HG03135 (cell line): Measurements from ENCODE around the gene IRS1.

Experiments used
- ATAC-seq: cut with Tn5 transposase; IDR thresholded peaks from one replicate; pipeline ENCODE4 v1.9.1; 2021; ENCODE audit warnings: mild to moderate bottlenecking, moderate library complexity; ENCODE audit not compliant: unreplicated experiment

IRS1 gene

GRCh38 chr2:226694586-226695284 lies 104.9 kb downstream of the IRS1 start:
- ATAC-seq = no peak

GRCh38 chr2:226694149-226694548 lies 105.5 kb downstream of the IRS1 start:
- no peak for ATAC-seq

GRCh38 chr2:226693521-226693920 lies 106.1 kb downstream of the IRS1 start:
- no peak for ATAC-seq

GRCh38 chr2:226692521-226693126 lies 107.0 kb downstream of the IRS1 start:
- ATAC-seq = no peak

- no peak for ATAC-seq
Observed at GRCh38 chr2:226691255-226691654, 108.4 kb downstream of the IRS1 start.

GRCh38 chr2:226690461-226691024 lies 109.1 kb downstream of the IRS1 start:
- ATAC-seq = no peak

- no peak for ATAC-seq
Observed at GRCh38 chr2:226687641-226688253, 111.9 kb downstream of the IRS1 start.

GRCh38 chr2:226684563-226684959 lies 115.1 kb downstream of the IRS1 start:
- ATAC-seq = no peak

GRCh38 chr2:226683944-226684562 lies 115.6 kb downstream of the IRS1 start:
- no peak for ATAC-seq

GRCh38 chr2:226683196-226683595 lies 116.4 kb downstream of the IRS1 start:
- ATAC-seq = no peak
